NB4 (cell line): Measurements from ENCODE around the gene ABT1.
A peak's percentile ranks its signal among the peaks of the same experiment; 100 is the strongest.

Source experiments
- MAX ChIP-seq: IDR thresholded peaks from 2 replicates; pipeline ENCODE4 v1.6.1; 2011; ENCODE audit warnings: low read depth, low read length
- MYC ChIP-seq: IDR thresholded peaks from 2 replicates; pipeline ENCODE4 v1.6.1; 2011; ENCODE audit warnings: low read depth, low read length
- POLR2A ChIP-seq: IDR thresholded peaks from 2 replicates; pipeline ENCODE4 v1.6.1; 2011; ENCODE audit warnings: mild to moderate bottlenecking; ENCODE audit not compliant: insufficient read length; ENCODE audit errors: extremely low read depth
- TF ChIP-seq, protein P1 (sequence below): IDR thresholded peaks from one replicate; pipeline ENCODE4 v1.5.1; 2012; ENCODE audit warnings: low read depth, low read length

DNA sequence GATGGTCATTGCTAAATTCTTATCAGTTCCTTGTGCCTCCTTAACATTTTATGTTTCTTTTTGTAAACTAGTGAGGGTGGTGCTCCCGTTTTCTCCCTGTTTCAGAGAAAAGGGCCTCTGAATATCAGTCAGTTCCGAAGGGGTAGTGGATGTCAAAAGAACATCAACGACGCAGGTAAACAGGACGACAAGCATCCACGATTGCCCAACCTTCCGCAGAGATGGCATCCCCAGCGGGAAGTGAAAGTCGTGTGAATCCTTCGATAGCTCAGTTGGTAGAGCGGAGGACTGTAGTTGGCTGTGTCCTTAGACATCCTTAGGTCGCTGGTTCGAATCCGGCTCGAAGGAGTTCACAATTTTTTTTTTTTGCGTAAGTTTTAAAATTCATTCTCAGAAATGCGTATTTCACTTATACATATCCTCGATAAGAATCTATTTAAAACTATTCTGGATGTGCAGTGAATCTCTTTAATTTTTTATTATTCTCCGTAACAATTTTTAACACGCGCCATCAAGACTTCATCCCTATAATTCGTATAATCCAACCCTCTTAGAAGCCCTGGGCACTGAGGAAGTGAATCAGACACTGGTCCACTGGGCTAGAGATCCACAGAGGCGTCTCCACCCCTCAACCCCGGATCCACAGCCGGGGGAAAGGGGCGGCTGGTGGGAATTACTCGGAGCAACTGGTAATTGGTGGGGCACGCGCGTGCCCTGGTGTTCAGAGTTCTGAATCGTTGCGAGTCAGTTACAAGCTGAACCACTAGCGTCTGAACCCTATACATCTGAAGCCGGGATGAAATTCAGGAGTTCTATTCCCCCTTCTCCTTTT is 27.9 kb upstream of the ABT1 start:
- TF ChIP-seq, protein P1, sequence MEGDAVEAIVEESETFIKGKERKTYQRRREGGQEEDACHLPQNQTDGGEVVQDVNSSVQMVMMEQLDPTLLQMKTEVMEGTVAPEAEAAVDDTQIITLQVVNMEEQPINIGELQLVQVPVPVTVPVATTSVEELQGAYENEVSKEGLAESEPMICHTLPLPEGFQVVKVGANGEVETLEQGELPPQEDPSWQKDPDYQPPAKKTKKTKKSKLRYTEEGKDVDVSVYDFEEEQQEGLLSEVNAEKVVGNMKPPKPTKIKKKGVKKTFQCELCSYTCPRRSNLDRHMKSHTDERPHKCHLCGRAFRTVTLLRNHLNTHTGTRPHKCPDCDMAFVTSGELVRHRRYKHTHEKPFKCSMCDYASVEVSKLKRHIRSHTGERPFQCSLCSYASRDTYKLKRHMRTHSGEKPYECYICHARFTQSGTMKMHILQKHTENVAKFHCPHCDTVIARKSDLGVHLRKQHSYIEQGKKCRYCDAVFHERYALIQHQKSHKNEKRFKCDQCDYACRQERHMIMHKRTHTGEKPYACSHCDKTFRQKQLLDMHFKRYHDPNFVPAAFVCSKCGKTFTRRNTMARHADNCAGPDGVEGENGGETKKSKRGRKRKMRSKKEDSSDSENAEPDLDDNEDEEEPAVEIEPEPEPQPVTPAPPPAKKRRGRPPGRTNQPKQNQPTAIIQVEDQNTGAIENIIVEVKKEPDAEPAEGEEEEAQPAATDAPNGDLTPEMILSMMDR, result peak; percentile 5
- TF ChIP-seq MAX (peak; percentile 46; the same call in 1 of the 2 replicates), POLR2A (no peak), MYC (peak; percentile 57; the same call in 1 of the 2 replicates)
